ENCODE data around the gene EGFR. TPM values are rescaled to one million over a fixed set of nuclear protein-coding genes. Genes with fewer than 3 reads are reported as not detected.
"Not testable (repeated sequence)": the region's sequence is repeated elsewhere in the genome, so short reads cannot be mapped to it uniquely, and the experiment has no call there.

EGFR gene
- total RNA-seq, 3 donors from 2014 or later: 63.6 to 96.3 (median 72.5) TPM

GRCh38 chr7:55163733-55164132 is 144.9 kb downstream of the EGFR start:
- no peak overlapping the region for H3K4me3 ChIP-seq
- intact Hi-C loops (cut with DNase I, micrococcal nuclease): no loop called here
- no peak for DNase-seq
- no peak for ATAC-seq
- H3K4me1 ChIP-seq (ENCODE audit: low read depth): no peaks in the 10 kb centered on the region
- TF ChIP-seq CTCF (IDR thresholded peaks at IDR 0.05): no peak
- no peaks in the 10 kb centered on the region for H3K36me3 ChIP-seq (ENCODE audit: low read depth)
- H3K9me3 ChIP-seq: no peaks in the 10 kb centered on the region

- H3K36me3 ChIP-seq (ENCODE audit: low read depth): no peaks in the 10 kb centered on the region
- no peaks in the 10 kb centered on the region for H3K4me1 ChIP-seq (ENCODE audit: low read depth)
- DNase-seq (no peak), ATAC-seq (no peak)
- no peak for TF ChIP-seq CTCF (IDR thresholded peaks at IDR 0.05)
- intact Hi-C loops (cut with DNase I, micrococcal nuclease): no loop called here
- no peak overlapping the region for H3K4me3 ChIP-seq
- no peaks in the 10 kb centered on the region for H3K9me3 ChIP-seq
Measured at GRCh38 chr7:55164527-55164926, 145.7 kb downstream of the EGFR start.

GRCh38 chr7:55165176-55165861 is 146.5 kb downstream of the EGFR start:
- Histone ChIP-seq H3K36me3 (ENCODE audit: low read depth) (no peaks in the 10 kb centered on the region), H3K4me3 (no peak overlapping the region), H3K4me1 (ENCODE audit: low read depth) (no peaks in the 10 kb centered on the region), H3K9me3 (no peaks in the 10 kb centered on the region)
- TF ChIP-seq CTCF (IDR thresholded peaks at IDR 0.05): no peak
- ATAC-seq: no peak
- no peak for DNase-seq
- intact Hi-C loops (cut with DNase I, micrococcal nuclease): no loop called here

GRCh38 chr7:55167296-55167695 is 148.5 kb downstream of the EGFR start:
- ATAC-seq; H3K4me1 ChIP-seq (ENCODE audit: low read depth); H3K9me3 ChIP-seq; intact Hi-C loops (cut with DNase I, micrococcal nuclease); DNase-seq; H3K36me3 ChIP-seq (ENCODE audit: low read depth); H3K4me3 ChIP-seq: not testable (repeated sequence)

GRCh38 chr7:55170335-55171069 is 151.7 kb downstream of the EGFR start:
- no peak for DNase-seq
- Histone ChIP-seq H3K4me1 (ENCODE audit: low read depth) (no peaks in the 10 kb centered on the region), H3K36me3 (ENCODE audit: low read depth) (no peaks in the 10 kb centered on the region), H3K9me3 (no peaks in the 10 kb centered on the region), H3K4me3 (no peak overlapping the region)
- no peak for ATAC-seq
- intact Hi-C loops (cut with DNase I, micrococcal nuclease): no loop called here
- TF ChIP-seq CTCF (IDR thresholded peaks at IDR 0.05): no peak

- DNase-seq (no peak), ATAC-seq (no peak)
- intact Hi-C loops (cut with DNase I, micrococcal nuclease): no loop called here
- no peak for TF ChIP-seq CTCF (IDR thresholded peaks at IDR 0.05)
- Histone ChIP-seq H3K9me3 (no peaks in the 10 kb centered on the region), H3K36me3 (ENCODE audit: low read depth) (no peaks in the 10 kb centered on the region), H3K4me1 (ENCODE audit: low read depth) (no peaks in the 10 kb centered on the region), H3K4me3 (no peak overlapping the region)
Measured at GRCh38 chr7:55171157-55171556, 152.3 kb downstream of the EGFR start.
